Prostate gland (tissue), 2 donors: ENCODE measurements around the gene FOXL2. TPM values are rescaled to one million over a fixed set of nuclear protein-coding genes. Genes with fewer than 3 reads are reported as not detected.

Source experiments
- DNase-seq: peaks from one replicate; pipeline ENCODE4 v3.0.0-alpha.2; 2019; ENCODE audit warnings: low spot score
- H3K27ac ChIP-seq, 2 donors: fragments of 200-600 bp; sonication (generic); 2 replicates each; pipeline ENCODE4 v1.5.1; 2017 to 2019
- H3K27me3 ChIP-seq: fragments of 200-600 bp; sonication (generic); replicated peaks from 2 replicates; pipeline ENCODE4 v1.5.1; 2019; ENCODE audit not compliant: insufficient read depth
- H3K36me3 ChIP-seq, 2 donors: fragments of 200-600 bp; sonication (generic); 1 replicate in 1 of 2; 2 replicates in 1 of 2; pipeline versions ENCODE4 v1.5.1 to v1.8.1; 2017 to 2019
- H3K4me1 ChIP-seq: fragments of 200-600 bp; sonication (generic); replicated peaks from 2 replicates; pipeline ENCODE4 v1.5.1; 2019
- H3K4me3 ChIP-seq, 2 donors: fragments of 200-600 bp; sonication (generic); 2 replicates each; pipeline ENCODE4 v1.5.1; 2017 to 2019
- H3K9me3 ChIP-seq: fragments of 200-600 bp; sonication (generic); 2 replicates; pipeline ENCODE4 v1.5.1; 2017
- POLR2A ChIP-seq: fragments of 450-650 bp; IDR thresholded peaks from one replicate; pipeline ENCODE4 v1.6.1; 2016; ENCODE audit warnings: antibody characterized with exemption, mild to moderate bottlenecking
- POLR2AphosphoS5 ChIP-seq: sonication (generic); formaldehyde crosslinking; IDR thresholded peaks from one replicate; pipeline ENCODE4 v1.6.1; 2017; ENCODE audit warnings: antibody characterized with exemption
- WGBS: methylation state at CpG from one replicate; pipeline ENCODE4 v1.1.5; 2018; 5-methylcytosine and 5-hydroxymethylcytosine counted together
- intact Hi-C: fragments of 100-400 bp; cut with DNase I; formaldehyde crosslinking; loops from one replicate; pipeline ENCODE4 v1.14.2; 2022
- total RNA-seq, 2 donors: library from RNA; depleted of rRNA; stranded (reverse); fragments of >200 nt; gene quantifications; one replicate each; pipeline ENCODE4 v1.1.0, GENCODE V29; 2016
- TF ChIP-seq, protein P1 (sequence below), 4 experiments: fragments of 200-600 bp in 2 of 4; fragments of 450-650 bp in 2 of 4; sonication (generic) in 2 of 4; IDR thresholded peaks; 1 replicate in 3 of 4; 2 replicates in 1 of 4; pipeline ENCODE4 v1.5.1; 2016 to 2019; ENCODE audit warnings: antibody characterized with exemption in 4 of 4, mild to moderate bottlenecking in 2 of 4, moderate library complexity in 2 of 4

Gene FOXL2
- total RNA-seq, 2 donors from 2014 or later = 0.68 TPM; not detected in 1

DNA sequence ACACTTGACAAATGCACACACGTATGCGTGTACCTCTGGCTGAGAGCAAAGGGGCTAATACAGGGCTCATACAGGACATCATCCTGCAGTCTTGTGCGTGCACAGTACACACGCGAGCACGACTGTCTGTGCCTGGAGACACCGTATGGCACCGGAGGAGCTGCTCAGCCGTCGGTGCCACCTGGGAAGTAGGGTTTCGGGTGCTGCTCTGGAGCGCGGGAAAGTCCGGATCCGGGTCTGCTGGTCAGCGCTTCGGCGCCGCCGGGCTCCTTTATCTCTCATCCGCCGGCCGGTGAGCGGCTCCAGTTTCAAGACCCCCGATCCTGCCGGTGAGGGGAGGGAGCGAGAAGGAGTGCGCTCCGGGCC is 9.3 kb downstream of the FOXL2 start:
- Histone ChIP-seq H3K27ac (no peak overlapping the region), H3K4me1 (peaks cover 13% of the 10 kb centered on the region), H3K36me3 (no peaks in the 10 kb centered on the region), H3K4me3 (no peak overlapping the region), H3K9me3 (no peaks in the 10 kb centered on the region), H3K27me3 (peaks cover 50% of the 10 kb centered on the region)
- 2% methylated on average over 26 of the region's 29 CpGs for WGBS
- TF ChIP-seq POLR2A (no peak), POLR2AphosphoS5 (no peak)
- TF ChIP-seq, protein P1, sequence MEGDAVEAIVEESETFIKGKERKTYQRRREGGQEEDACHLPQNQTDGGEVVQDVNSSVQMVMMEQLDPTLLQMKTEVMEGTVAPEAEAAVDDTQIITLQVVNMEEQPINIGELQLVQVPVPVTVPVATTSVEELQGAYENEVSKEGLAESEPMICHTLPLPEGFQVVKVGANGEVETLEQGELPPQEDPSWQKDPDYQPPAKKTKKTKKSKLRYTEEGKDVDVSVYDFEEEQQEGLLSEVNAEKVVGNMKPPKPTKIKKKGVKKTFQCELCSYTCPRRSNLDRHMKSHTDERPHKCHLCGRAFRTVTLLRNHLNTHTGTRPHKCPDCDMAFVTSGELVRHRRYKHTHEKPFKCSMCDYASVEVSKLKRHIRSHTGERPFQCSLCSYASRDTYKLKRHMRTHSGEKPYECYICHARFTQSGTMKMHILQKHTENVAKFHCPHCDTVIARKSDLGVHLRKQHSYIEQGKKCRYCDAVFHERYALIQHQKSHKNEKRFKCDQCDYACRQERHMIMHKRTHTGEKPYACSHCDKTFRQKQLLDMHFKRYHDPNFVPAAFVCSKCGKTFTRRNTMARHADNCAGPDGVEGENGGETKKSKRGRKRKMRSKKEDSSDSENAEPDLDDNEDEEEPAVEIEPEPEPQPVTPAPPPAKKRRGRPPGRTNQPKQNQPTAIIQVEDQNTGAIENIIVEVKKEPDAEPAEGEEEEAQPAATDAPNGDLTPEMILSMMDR (IDR thresholded peaks at IDR 0.05) = no peak
- intact Hi-C loops = loop anchor here (5.0 kb wide), 1 partner anchor 390 kb away; no protein-coding TSS in a partner anchor
- no peak for DNase-seq

DNA sequence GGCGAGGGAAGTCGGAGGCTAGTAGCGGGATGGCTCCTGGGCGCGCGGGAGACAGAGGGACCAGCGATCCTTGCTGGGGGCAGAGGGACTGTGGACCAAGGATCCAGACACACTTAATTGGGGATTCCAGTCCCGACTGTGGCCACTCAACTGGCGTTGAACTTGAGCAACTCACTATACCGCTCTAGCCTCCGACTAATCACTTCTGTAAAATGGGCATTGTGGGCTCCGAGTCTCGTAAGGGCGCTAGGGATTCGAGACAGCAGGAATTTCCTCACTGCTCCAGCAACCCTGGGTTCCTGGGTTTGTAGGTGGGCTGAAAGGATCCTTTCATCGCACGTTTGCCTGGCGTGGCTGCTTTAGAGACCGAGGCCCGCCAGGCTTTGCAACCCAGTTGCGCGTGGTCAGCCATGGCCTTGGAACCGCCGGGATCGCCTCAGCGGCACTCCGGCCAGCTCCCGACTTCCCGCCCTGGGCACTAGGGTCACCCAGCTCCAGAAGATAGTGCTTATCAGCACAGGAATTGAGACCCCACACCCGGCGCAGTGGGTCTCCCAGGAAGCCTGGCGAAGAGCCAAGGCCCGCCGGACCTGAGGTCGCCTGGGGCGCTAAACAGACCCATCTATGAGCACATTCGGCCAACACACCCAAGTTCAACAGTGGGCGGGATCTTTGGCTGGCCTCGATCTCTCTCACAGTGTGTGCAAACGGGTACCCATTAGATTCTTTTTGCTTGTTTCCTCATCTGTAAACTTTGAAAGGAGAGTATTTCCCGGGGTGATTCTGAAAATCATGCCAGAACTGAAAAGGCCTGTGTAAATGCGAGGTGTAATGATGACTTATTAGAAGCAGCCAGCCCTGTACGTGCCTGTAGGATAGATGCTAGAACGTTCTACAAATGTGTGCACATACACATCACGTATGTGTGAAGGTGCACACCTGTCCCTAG is 9.9 kb downstream of the FOXL2 start:
- no peak overlapping the region for H3K4me3 ChIP-seq
- TF ChIP-seq POLR2AphosphoS5 = no peak
- TF ChIP-seq, protein P1 (IDR thresholded peaks at IDR 0.05) = no peak
- TF ChIP-seq POLR2A = no peak
- no peaks in the 10 kb centered on the region for H3K9me3 ChIP-seq
- no peak for DNase-seq
- no peak overlapping the region for H3K27ac ChIP-seq
- H3K4me1 ChIP-seq = peaks cover 13% of the 10 kb centered on the region
- peaks cover 50% of the 10 kb centered on the region for H3K27me3 ChIP-seq
- 11% methylated on average over 42 of the region's 45 CpGs for WGBS
- intact Hi-C loops = loop anchor here (5.0 kb wide), 1 partner anchor 390 kb away; no protein-coding TSS in a partner anchor
- H3K36me3 ChIP-seq = no peaks in the 10 kb centered on the region

DNA sequence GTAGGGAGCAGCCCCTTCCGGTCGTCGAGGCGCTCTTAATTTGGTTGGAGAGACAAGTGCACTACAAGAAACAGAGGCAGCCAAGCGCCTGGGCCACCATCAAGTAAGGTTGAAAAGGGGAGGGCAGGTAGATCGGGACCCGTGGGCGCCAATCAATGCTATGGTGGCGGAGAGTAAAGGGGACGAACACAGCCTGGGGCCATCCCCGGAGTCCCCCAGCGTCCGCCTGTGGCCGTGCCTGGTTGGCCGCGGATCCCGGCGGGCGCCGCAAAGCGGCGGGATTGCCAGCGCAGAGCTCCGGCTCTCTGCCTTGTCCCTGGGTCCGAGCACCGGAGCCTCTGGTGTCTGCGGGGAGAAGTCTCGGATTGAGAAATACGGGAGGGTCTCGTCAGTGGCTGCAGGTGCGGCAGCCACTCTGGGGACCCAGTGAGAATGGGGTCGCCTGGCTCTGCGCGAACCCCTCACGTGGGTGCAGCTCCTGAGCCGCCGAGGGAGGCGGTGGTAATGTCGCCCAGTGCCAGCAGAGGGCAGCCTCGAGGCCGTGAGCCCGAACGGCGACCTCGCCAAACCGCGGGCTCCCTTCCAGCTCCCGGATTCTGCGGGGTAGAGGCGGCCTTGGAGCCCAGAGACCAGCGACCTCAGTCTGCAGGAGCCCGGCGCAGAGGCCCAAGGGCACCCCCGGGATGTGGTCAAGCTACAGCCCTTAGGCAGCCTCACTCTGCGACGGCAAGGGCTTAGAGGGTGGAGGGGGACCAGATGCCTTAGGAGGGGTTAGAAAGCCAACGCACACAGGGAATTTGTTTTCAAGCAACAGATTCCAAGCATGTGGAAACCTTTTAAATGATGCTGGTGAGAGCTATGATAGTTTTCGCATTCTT is 10.8 kb downstream of the FOXL2 start:
- no peak overlapping the region for H3K27ac ChIP-seq
- H3K4me1 ChIP-seq = peaks cover 13% of the 10 kb centered on the region
- no peaks in the 10 kb centered on the region for H3K36me3 ChIP-seq
- intact Hi-C loops = loop anchor here (5.0 kb wide), 1 partner anchor 391 kb away; no protein-coding TSS in a partner anchor
- peak overlapping the region in 1 of 2 donors; percentile 28 for H3K4me3 ChIP-seq
- DNase-seq = peak; percentile 40
- 6% methylated on average over 48 of the region's 58 CpGs for WGBS
- H3K27me3 ChIP-seq = peaks cover 45% of the 10 kb centered on the region
- H3K9me3 ChIP-seq = no peaks in the 10 kb centered on the region
- TF ChIP-seq POLR2AphosphoS5 = no peak
- TF ChIP-seq, protein P1 (IDR thresholded peaks at IDR 0.05) = peak; percentile 71 to 85 (median 79)

DNA sequence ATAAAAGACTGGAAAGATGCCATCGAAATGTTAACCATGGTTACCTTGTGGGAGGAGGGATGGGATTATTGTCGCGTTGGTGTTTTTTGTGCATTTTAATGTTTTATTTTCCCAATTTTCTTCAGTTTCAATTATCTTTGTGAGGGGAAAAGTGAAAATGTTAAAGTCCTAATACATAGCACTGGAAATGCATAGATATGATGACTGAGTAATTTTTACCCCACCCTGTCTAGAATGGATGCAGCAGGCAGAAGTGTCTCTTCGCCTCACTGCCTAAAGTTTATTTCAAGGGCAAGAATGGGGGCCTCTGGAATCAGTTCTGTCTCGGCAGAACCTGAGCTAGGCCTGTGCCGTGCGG is 11.5 kb downstream of the FOXL2 start:
- Histone ChIP-seq H3K9me3 (no peaks in the 10 kb centered on the region), H3K36me3 (no peaks in the 10 kb centered on the region), H3K4me3 (no peak overlapping the region), H3K4me1 (peaks cover 13% of the 10 kb centered on the region), H3K27me3 (peaks cover 40% of the 10 kb centered on the region), H3K27ac (no peak overlapping the region)
- WGBS = 81% methylated on average over 7 of the region's 7 CpGs
- TF ChIP-seq POLR2AphosphoS5 (no peak), POLR2A (no peak)
- TF ChIP-seq, protein P1 (IDR thresholded peaks at IDR 0.05) = no peak
- no peak for DNase-seq
- intact Hi-C loops = loop anchor here (5.0 kb wide), 1 partner anchor 392 kb away; no protein-coding TSS in a partner anchor
